BJ (cell line): ENCODE results near the gene CUL4A. TPM values are rescaled to one million over a fixed set of nuclear protein-coding genes. Genes with fewer than 3 reads are reported as not detected.
"Not testable (repeated sequence)": the region's sequence is repeated elsewhere in the genome, so short reads cannot be mapped to it uniquely, and the experiment has no call there.

Experiments
- CTCF ChIA-PET: fragments of 350-600 bp; formaldehyde crosslinking; extraction: SDS; loops from one replicate; lab custom pipeline; 2021; ENCODE audit warnings: antibody characterized with exemption, inconsistent platforms; lab: Yijun Ruan, JAX
- POLR2A ChIA-PET: fragments of 300-600 bp; sonication (Branson Sonifier 250); formaldehyde crosslinking; extraction: SDS; loops from one replicate; lab custom pipeline; 2021; ENCODE audit warnings: antibody characterized with exemption; lab: Charles Lee
- DNase-seq: peaks from one replicate; pipeline ENCODE4 v3.0.0-alpha.2; 2011; ENCODE audit warnings: low read depth
- H3K27me3 ChIP-seq: 2 replicates; pipeline ENCODE4 v1.6.0; 2011; ENCODE audit warnings: low read length; ENCODE audit not compliant: control insufficient read depth, insufficient read depth
- H3K36me3 ChIP-seq: 2 replicates; pipeline ENCODE4 v1.5.1; 2011; ENCODE audit warnings: low read length; ENCODE audit not compliant: control insufficient read depth, insufficient read depth
- H3K4me3 ChIP-seq: 2 replicates; pipeline ENCODE4 v1.5.1; 2011; ENCODE audit warnings: low read depth, mild to moderate bottlenecking, control low read depth, low read length
- CTCF ChIP-seq: IDR thresholded peaks from 2 replicates; pipeline ENCODE4 v1.5.1; 2011; ENCODE audit warnings: low read depth, mild to moderate bottlenecking, control low read depth, inconsistent platforms, low read length, moderate library complexity; ENCODE audit not compliant: insufficient read depth
- polyA plus RNA-seq: library from polyadenylated mRNA; depleted of rRNA; stranded (reverse); fragments of >200 nt; gene quantifications from 2 replicates; pipeline ENCODE4 v1.2.3, GENCODE V29; 2011; rRNA removed
- small RNA-seq: library from RNA; depleted of rRNA; stranded (forward); fragments of <200 nt; gene quantifications from one replicate; pipeline ENCODE3, GENCODE V24; 2012; ENCODE audit warnings: low replicate concordance, low read depth; ENCODE audit not compliant: insufficient read length

The CUL4A gene
- polyA plus RNA-seq, 1 experiment, result 67.1 TPM

GRCh38 chr13:113305208-113305607 lies 95.8 kb downstream of the CUL4A start:
- H3K4me3 ChIP-seq, result no peak overlapping the region
- H3K27me3 ChIP-seq, result no peaks in the 10 kb centered on the region
- ChIA-PET CTCF (interaction anchor here (1.5 kb wide), 1 partner anchor 88 kb away, joined by 3 read pairs; no protein-coding TSS in a partner anchor), POLR2A (no interaction called here)
- peaks cover 6% of the 10 kb centered on the region; the same call in 1 of the 2 replicates for H3K36me3 ChIP-seq
- no peak for DNase-seq
- no peak for TF ChIP-seq CTCF

- Histone ChIP-seq H3K27me3 (no peaks in the 10 kb centered on the region), H3K4me3 (no peak overlapping the region), H3K36me3 (peaks cover 10% of the 10 kb centered on the region)
- ChIA-PET CTCF (no interaction called here), POLR2A (no interaction called here)
- no peak for DNase-seq
- TF ChIP-seq CTCF, result no peak
Observed at GRCh38 chr13:113307491-113307890, 98.1 kb downstream of the CUL4A start.

- DNase-seq, result no peak
- H3K4me3 ChIP-seq, result no peak overlapping the region
- CTCF ChIA-PET, result no interaction called here
- H3K27me3 ChIP-seq, result no peaks in the 10 kb centered on the region
- TF ChIP-seq CTCF, result no peak
- peaks cover 11% of the 10 kb centered on the region for H3K36me3 ChIP-seq
- POLR2A ChIA-PET, result no interaction called here
Observed at GRCh38 chr13:113309473-113309872, 100.1 kb downstream of the CUL4A start.

- CTCF ChIA-PET, H3K4me3 ChIP-seq, POLR2A ChIA-PET, DNase-seq, H3K27me3 ChIP-seq, H3K36me3 ChIP-seq: not testable (repeated sequence)
Observed at GRCh38 chr13:113314112-113314511, 104.7 kb downstream of the CUL4A start.

- CTCF ChIA-PET, POLR2A ChIA-PET, H3K27me3 ChIP-seq, DNase-seq, H3K4me3 ChIP-seq: not testable (repeated sequence)
- H3K36me3 ChIP-seq, result peaks cover 12% of the 10 kb centered on the region
Observed at GRCh38 chr13:113314895-113315470, 105.6 kb downstream of the CUL4A start.

GRCh38 chr13:113315992-113316391 lies 106.6 kb downstream of the CUL4A start:
- no peak for TF ChIP-seq CTCF
- peaks cover 16% of the 10 kb centered on the region for H3K36me3 ChIP-seq
- no peaks in the 10 kb centered on the region for H3K27me3 ChIP-seq
- H3K4me3 ChIP-seq, result no peak overlapping the region
- POLR2A ChIA-PET, result no interaction called here
- no peak for DNase-seq
- CTCF ChIA-PET, result no interaction called here

Small RNA genes lying within 50 kb of the gene (small RNA-seq; reads per million reads assigned to genes)
- gene AL137002.1, result not detected
- not detected for gene MIR8075

Other genes with a start within 250 kb of the CUL4A start
- 0.02 TPM in 1 of 2 replicates, not detected in the other for gene MCF2L, start 240.4 kb upstream of the CUL4A start, polyA plus RNA-seq
- gene F7, start 103.8 kb upstream of the CUL4A start, polyA plus RNA-seq, result 0.05 and 0.11 TPM in 2 replicates
- gene F10, start 86.8 kb upstream of the CUL4A start, polyA plus RNA-seq, result 28.8 and 39.0 TPM in 2 replicates
- not detected in 2 replicates for gene PROZ, start 51.0 kb upstream of the CUL4A start, polyA plus RNA-seq
- gene PCID2, start 944 bp upstream of the CUL4A start, polyA plus RNA-seq, result 73.6 and 87.5 TPM in 2 replicates
- 237 and 274 TPM in 2 replicates for gene LAMP1, start 87.6 kb downstream of the CUL4A start, polyA plus RNA-seq
- 2.1 and 2.4 TPM in 2 replicates for gene GRTP1, start 154.5 kb downstream of the CUL4A start, polyA plus RNA-seq
- 0.78 and 1.1 TPM in 2 replicates for gene ADPRHL1, start 243.9 kb downstream of the CUL4A start, polyA plus RNA-seq